GM19397 (cell line): ENCODE results near the gene IL1RAPL1.

Experiments
- ATAC-seq: cut with Tn5 transposase; IDR thresholded peaks from one replicate; pipeline ENCODE4 v1.9.1; 2021; ENCODE audit warnings: mild to moderate bottlenecking, moderate library complexity; ENCODE audit not compliant: unreplicated experiment

The IL1RAPL1 gene

DNA sequence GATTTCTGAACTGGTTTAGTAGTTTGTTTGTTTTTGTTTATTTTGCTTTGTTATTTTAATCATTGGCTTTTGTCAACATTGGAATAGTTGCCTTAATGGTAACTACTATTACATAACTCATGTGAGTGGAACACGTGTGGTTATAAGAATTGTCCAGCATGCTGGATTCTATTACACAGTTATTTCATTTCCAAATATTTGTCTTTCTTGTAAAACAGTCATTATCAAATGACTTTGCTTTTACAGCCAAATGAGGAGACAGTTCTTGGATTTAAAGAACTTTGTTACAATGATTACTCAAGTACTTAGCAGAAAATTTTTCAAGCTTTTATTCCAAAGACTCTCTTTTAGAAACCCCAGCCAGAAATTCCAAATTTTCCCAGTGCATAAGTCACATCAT, 1112.0 kb downstream of the IL1RAPL1 start:
- no peak for ATAC-seq

DNA sequence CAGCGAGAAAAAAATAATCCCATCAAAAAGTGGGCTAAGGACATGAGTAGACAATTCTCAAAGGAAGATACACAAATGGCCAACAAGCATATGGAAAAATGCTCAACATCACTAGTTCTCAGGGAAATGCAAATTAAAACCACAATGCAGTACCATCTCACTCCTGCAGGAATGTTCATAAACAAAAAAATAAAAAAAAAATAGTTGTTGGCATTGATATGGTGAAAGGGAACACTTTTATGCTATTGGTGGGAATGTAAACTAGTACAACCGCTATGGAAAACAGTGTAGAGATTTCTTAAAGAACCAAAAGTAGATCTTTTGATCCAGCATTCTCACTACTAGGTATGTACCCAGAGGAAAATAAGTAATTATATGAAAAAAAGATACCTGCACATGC, 1119.8 kb downstream of the IL1RAPL1 start:
- ATAC-seq: no peak

DNA sequence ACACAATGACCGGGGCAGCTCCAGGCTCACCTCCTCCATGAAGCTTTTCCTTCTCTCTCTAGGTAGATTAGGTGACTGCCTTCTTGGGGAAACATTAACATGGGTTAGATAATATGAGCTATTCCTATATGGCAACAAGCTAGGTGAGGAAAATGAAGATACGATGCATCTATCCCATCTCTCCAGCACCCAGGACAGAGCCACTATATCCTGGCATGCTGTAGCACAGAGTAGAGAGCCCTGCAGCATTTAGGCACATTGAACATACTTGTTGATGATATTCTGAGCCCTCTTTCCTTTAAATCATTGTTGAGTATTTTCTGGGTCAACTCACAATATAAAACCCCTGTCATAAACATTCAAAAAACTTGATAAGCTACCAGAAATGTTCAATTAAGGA, 1133.9 kb downstream of the IL1RAPL1 start:
- ATAC-seq: no peak

GRCh38 chrX:29724316-29724715, 1137.1 kb downstream of the IL1RAPL1 start:
- ATAC-seq: no peak

- ATAC-seq: no peak
Measured at GRCh38 chrX:29726811-29727210, 1139.6 kb downstream of the IL1RAPL1 start.

- ATAC-seq: no peak
Measured at GRCh38 chrX:29728639-29729038, 1141.4 kb downstream of the IL1RAPL1 start.

- no peak for ATAC-seq
Measured at GRCh38 chrX:29744966-29745365, 1157.7 kb downstream of the IL1RAPL1 start.

DNA sequence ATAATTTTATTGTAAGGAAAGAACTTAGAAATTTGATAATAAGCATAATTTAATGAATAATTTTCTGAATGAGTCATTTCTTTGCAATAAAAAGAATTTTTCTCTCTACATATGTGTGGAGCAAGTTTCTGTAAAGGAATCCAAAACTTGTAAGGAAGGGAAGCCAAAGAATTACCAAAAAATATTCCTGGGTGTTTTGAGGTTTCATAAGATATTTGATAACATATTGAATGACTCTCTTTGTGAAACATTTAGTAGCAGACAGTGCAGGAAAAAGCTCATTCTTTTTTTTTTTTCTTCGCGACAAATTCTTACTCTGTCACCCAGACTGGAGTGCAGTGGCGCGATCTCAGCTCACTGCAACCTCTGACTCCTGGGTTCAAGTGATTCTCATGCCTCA, 1159.1 kb downstream of the IL1RAPL1 start:
- ATAC-seq: no peak

GRCh38 chrX:29762006-29762405, 1174.8 kb downstream of the IL1RAPL1 start:
- no peak for ATAC-seq

- ATAC-seq: no peak
Measured at GRCh38 chrX:29775890-29776289, 1188.6 kb downstream of the IL1RAPL1 start.

DNA sequence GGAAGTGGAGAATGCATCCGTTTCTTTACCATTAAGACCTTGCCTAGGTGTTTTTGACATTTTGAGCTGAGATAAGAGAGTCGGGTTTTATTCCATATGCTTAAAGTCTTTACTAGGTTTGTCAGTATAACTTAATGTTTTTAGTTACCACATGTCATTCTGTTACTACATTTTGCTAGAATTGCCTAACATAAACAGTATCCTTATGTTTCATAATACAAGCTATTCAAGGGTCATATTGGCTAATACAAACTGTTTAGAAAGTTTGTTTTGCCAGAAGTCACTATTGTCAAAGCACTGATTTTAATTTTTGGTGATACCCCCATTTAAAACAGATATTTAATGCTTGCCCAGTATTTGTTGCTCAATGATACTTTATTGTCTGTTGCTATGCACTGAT, 1200.4 kb downstream of the IL1RAPL1 start:
- no peak for ATAC-seq

- ATAC-seq: no peak
Measured at GRCh38 chrX:29788991-29789699, 1201.9 kb downstream of the IL1RAPL1 start.

DNA sequence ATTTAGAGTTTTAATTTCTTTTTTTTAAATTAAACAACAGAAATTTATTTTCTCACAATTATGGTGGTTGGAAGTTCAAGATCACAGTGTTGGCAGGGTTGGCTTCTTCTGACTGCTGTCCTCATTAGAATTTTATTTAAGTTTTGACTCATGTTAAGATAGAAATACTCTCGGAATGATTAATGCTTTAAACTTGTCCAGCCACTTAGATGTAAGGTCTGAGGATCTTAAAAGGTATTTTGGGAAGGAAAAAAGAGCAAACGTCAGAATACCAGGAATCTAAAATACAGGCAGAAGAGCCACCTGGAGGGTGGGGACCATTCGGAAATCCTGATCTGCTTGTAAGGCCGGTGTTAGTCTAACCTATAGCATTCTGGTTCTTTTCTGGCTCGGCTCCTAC, 1205.1 kb downstream of the IL1RAPL1 start:
- ATAC-seq: no peak

DNA sequence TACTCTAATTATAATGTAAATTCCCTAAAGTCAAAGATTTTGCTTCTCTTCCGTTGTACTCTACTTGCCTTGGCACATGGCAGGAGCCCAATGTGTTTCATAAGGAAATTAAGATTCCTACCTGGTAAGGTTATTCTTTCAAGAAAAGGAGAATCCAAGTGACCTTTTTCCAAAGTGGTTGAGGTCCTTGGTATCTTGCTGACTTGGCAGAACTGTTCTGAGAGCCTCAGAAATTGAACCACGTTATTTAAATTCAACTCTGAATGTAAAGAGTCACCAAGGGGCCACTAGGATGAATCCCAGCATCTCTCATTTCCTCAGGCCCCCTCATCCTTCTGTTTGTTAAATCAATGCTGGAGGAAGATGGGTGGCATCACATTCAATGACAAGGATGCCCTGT, 1209.9 kb downstream of the IL1RAPL1 start:
- no peak for ATAC-seq

DNA sequence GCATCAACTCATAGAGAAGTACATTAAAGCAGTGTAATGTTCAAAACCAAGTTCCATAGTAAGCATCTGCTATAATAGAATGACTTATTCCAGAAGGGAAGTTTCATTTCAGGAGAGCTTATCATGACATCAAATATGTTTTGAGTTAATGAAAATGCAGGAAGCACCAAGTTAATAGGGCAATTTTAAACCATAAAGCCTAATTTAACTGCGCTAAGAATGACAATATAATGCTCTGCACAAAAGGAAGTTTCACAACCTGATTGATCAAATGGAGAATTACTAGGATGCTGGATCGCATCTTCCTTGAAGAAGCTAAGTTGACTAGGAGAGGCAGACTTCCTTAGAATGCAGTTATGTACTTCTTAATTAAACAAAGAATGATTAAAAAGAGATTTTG, 1211.2 kb downstream of the IL1RAPL1 start:
- no peak for ATAC-seq

GRCh38 chrX:29813174-29813573, 1225.9 kb downstream of the IL1RAPL1 start:
- ATAC-seq: no peak

DNA sequence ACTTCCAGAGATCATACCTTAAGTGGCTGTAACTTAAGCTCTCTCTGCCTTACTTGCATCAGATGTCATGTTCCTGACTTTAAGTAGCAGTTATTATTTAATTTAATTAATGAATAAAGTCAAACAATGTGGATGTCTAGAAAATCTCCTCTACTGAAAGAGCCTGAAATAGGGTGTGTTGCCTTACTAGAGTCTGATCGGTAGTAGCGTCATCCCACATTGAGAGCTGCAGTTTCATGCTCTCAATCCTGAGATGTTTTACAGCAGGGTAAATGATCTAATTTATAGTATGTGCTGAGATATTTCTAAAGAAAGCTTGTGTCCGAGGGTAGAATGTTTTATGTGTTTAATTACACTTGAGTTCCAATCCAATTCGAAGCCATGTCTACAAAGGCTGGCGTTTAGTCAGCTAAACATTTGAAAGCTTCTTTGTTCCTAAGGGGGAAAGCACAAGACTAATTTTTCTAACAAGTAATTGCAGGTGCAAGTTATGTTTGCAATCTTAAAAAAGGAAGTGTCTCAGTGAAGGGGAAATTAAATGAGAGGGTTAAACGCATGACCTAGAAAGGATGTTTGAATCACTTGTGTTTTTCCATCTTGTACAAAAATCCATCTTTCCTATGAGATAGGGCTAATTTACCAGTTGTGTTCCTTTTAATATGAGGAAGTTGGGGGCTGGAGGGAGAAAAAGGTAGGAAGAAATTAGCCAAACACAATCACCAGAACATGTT, 1237.1 kb downstream of the IL1RAPL1 start:
- ATAC-seq: no peak

- no peak for ATAC-seq
Measured at GRCh38 chrX:29826742-29827141, 1239.5 kb downstream of the IL1RAPL1 start.

DNA sequence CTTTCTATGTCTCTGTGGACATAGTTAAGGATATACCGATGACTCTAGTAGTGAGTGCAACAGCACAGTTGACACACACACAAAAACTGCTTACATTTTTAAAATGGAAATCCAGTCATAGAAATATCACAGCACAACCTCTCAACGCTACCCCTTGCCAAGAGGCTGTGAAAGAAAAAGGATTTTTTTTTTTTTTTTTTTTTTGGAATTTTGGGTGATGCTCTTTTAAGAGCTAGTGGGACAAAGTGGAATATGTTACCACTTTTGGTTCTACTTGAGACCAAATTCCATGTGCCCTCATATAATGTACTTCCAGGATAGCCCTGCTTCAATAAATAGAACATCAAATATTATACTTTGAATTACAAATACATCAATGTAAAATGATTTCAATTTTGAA, 1247.1 kb downstream of the IL1RAPL1 start:
- ATAC-seq: no peak

GRCh38 chrX:29834764-29835163, 1247.5 kb downstream of the IL1RAPL1 start:
- no peak for ATAC-seq

- no peak for ATAC-seq
Measured at GRCh38 chrX:29841750-29842149, 1254.5 kb downstream of the IL1RAPL1 start.

GRCh38 chrX:29842552-29842951, 1255.3 kb downstream of the IL1RAPL1 start:
- no peak for ATAC-seq
